ENCODE data around the gene COQ9.

The COQ9 gene

GRCh38 chr16:57426356-57426755, 20.9 kb upstream of the COQ9 start:
- ATAC-seq = no peak
- TF ChIP-seq TOX (CRISPR knock-in tag; IDR thresholded peaks at IDR 0.05; ENCODE audit: borderline replicate concordance) (no peak), ZFP3 (CRISPR knock-in tag; IDR thresholded peaks at IDR 0.05) (no peak), TCF4 (CRISPR knock-in tag; IDR thresholded peaks at IDR 0.05; ENCODE audit: borderline replicate concordance) (no peak), PPARA (CRISPR knock-in tag; IDR thresholded peaks at IDR 0.05; ENCODE audit: borderline replicate concordance) (no peak), PATZ1 (CRISPR knock-in tag; IDR thresholded peaks at IDR 0.05; ENCODE audit: borderline replicate concordance) (no peak), POU6F1 (CRISPR knock-in tag; IDR thresholded peaks at IDR 0.05; ENCODE audit: borderline replicate concordance, low read depth) (no peak), ZNF565 (CRISPR knock-in tag; conservative IDR thresholded peaks at IDR 0.05; ENCODE audit: low read depth) (no peak), ZNF70 (CRISPR knock-in tag; IDR thresholded peaks at IDR 0.05) (no peak), CSRNP3 (CRISPR knock-in tag; IDR thresholded peaks at IDR 0.05) (no peak)

- TF ChIP-seq GLIS3 (CRISPR knock-in tag; IDR thresholded peaks at IDR 0.05) = no peak
- no peak for ATAC-seq
These were observed 20.0 kb upstream of the COQ9 start for GRCh38 chr16:57427307-57427706.

GRCh38 chr16:57427824-57428223, 19.5 kb upstream of the COQ9 start:
- no peak for ATAC-seq
- TF ChIP-seq ESRRG (CRISPR knock-in tag; IDR thresholded peaks at IDR 0.05) (no peak), OSR1 (CRISPR knock-in tag; IDR thresholded peaks at IDR 0.05) (no peak), TSHZ2 (CRISPR knock-in tag; IDR thresholded peaks at IDR 0.05) (no peak), CSRNP3 (CRISPR knock-in tag; IDR thresholded peaks at IDR 0.05) (no peak), ZNF8 (CRISPR knock-in tag; IDR thresholded peaks at IDR 0.05) (no peak), PATZ1 (CRISPR knock-in tag; IDR thresholded peaks at IDR 0.05; ENCODE audit: borderline replicate concordance) (no peak), ZNF565 (CRISPR knock-in tag; conservative IDR thresholded peaks at IDR 0.05; ENCODE audit: low read depth) (no peak), PPARA (CRISPR knock-in tag; IDR thresholded peaks at IDR 0.05; ENCODE audit: borderline replicate concordance) (no peak), ZC3H10 (CRISPR knock-in tag; IDR thresholded peaks at IDR 0.05) (no peak), ZNF70 (CRISPR knock-in tag; IDR thresholded peaks at IDR 0.05) (no peak), ZFP3 (CRISPR knock-in tag; IDR thresholded peaks at IDR 0.05) (no peak), SNAI2 (CRISPR knock-in tag; IDR thresholded peaks at IDR 0.05) (no peak), ARNTL (CRISPR knock-in tag; IDR thresholded peaks at IDR 0.05; ENCODE audit: borderline replicate concordance, low read depth) (no peak), POU6F1 (CRISPR knock-in tag; IDR thresholded peaks at IDR 0.05; ENCODE audit: borderline replicate concordance, low read depth) (no peak), BACH2 (CRISPR knock-in tag; IDR thresholded peaks at IDR 0.05; ENCODE audit: borderline replicate concordance) (no peak), TOX (CRISPR knock-in tag; IDR thresholded peaks at IDR 0.05; ENCODE audit: borderline replicate concordance) (no peak)

Data from SK-N-SH treated with all-trans-retinoic acid at 6 μM for 48 hours (cell line).